H1 (cell line): ENCODE data around the gene CCDC121. TPM values are rescaled to one million over a fixed set of nuclear protein-coding genes. Genes with fewer than 3 reads are reported as not detected.

Experiments used
- CTCF ChIA-PET: fragments of 300-600 bp; sonication (Branson Sonifier 250); formaldehyde crosslinking; loops from one replicate; lab custom pipeline; 2021; ENCODE audit not compliant: partially characterized antibody; lab: Charles Lee
- POLR2A ChIA-PET: fragments of 300-600 bp; sonication (Branson Sonifier 250); formaldehyde crosslinking; loops from one replicate; lab custom pipeline; 2021; ENCODE audit warnings: inconsistent platforms; ENCODE audit not compliant: partially characterized antibody; lab: Charles Lee
- DNase-seq, 2 experiments: peaks; one replicate each; pipeline versions ENCODE4 v3.0.0 to v3.0.0-alpha.2; 2010 to 2022; ENCODE audit warnings: low spot score in 2 of 2, low read depth in 1 of 2, mixed read lengths in 1 of 2
- FAIRE-seq: peaks from 2 replicates; lab custom pipeline; 2011; peaks lifted over from hg19 to GRCh38; lab: Jason Lieb, UNC
- H2AFZ ChIP-seq: 2 replicates; pipeline ENCODE4 v1.8.1; 2012; ENCODE audit warnings: low read length, inconsistent platforms
- H2AK5ac ChIP-seq: 2 replicates; pipeline ENCODE4 v1.6.1; 2013; ENCODE audit warnings: low read depth, low read length
- H2BK120ac ChIP-seq: replicated peaks from 2 replicates; pipeline ENCODE3; 2013; ENCODE audit warnings: low read depth, low read length, inconsistent platforms
- H2BK12ac ChIP-seq: 2 replicates; pipeline ENCODE4 v1.6.1; 2013; ENCODE audit warnings: low read depth, low read length
- H2BK15ac ChIP-seq: 2 replicates; pipeline ENCODE4 v1.6.1; 2013; ENCODE audit warnings: low read length
- H2BK20ac ChIP-seq: 2 replicates; pipeline ENCODE4 v1.6.1; 2013; ENCODE audit warnings: low read length
- H2BK5ac ChIP-seq: 2 replicates; pipeline ENCODE4 v1.6.1; 2013; ENCODE audit warnings: low read depth, low read length
- H3K14ac ChIP-seq: 2 replicates; pipeline ENCODE4 v1.6.1; 2013; ENCODE audit warnings: inconsistent platforms; ENCODE audit not compliant: insufficient read length
- H3K18ac ChIP-seq: 2 replicates; pipeline ENCODE4 v1.6.1; 2013; ENCODE audit warnings: low read length; ENCODE audit errors: extremely low read depth
- H3K23ac ChIP-seq: 2 replicates; pipeline ENCODE4 v1.6.1; 2013; ENCODE audit warnings: inconsistent platforms; ENCODE audit not compliant: insufficient read length
- H3K23me2 ChIP-seq: 2 replicates; pipeline ENCODE4 v1.6.1; 2013; ENCODE audit warnings: low read depth, low read length
- H3K27ac ChIP-seq: 2 replicates; pipeline ENCODE4 v1.6.1; 2011; ENCODE audit warnings: low read depth, low read length, inconsistent platforms
- H3K27me3 ChIP-seq, 4 experiments: replicated peaks in 1 of 4; 1 replicate in 1 of 4; 2 replicates in 3 of 4; pipeline versions ENCODE4 v1.6.1 to v1.8.1; 2011 to 2013; ENCODE audit warnings: low read length in 3 of 4, mild to moderate bottlenecking in 3 of 4, inconsistent platforms in 2 of 4, mixed read lengths in 2 of 4, moderate library complexity in 1 of 4; ENCODE audit not compliant: control insufficient read depth in 3 of 4, insufficient read depth in 3 of 4; ENCODE audit errors: extremely low read depth in 1 of 4
- H3K36me3 ChIP-seq, 4 experiments: 2 replicates each; pipeline versions ENCODE4 v1.6.1 to v1.8.1; 2011 to 2013; ENCODE audit warnings: mild to moderate bottlenecking in 4 of 4, low read length in 3 of 4, moderate library complexity in 2 of 4, control low read depth in 1 of 4, inconsistent platforms in 1 of 4; ENCODE audit not compliant: insufficient read depth in 4 of 4, control insufficient read depth in 2 of 4
- H3K4ac ChIP-seq: replicated peaks from 2 replicates; pipeline ENCODE3; 2013; ENCODE audit warnings: low read length, low read depth, mixed read lengths, inconsistent platforms; ENCODE audit not compliant: insufficient read length
- H3K4me1 ChIP-seq, 4 experiments: replicated peaks in 1 of 4; 1 replicate in 1 of 4; 2 replicates in 3 of 4; pipeline versions ENCODE4 v1.6.1 to v1.8.1; 2011 to 2013; ENCODE audit warnings: low read length in 3 of 4, inconsistent platforms in 2 of 4, mixed read lengths in 1 of 4; ENCODE audit not compliant: insufficient read depth in 4 of 4, control insufficient read depth in 3 of 4
- H3K4me2 ChIP-seq, 2 experiments: 2 replicates each; pipeline versions ENCODE4 v1.6.1 to v1.8.1; 2011 to 2013; ENCODE audit warnings: low read depth in 2 of 2, low read length in 2 of 2, control low read depth in 1 of 2, inconsistent platforms in 1 of 2, mild to moderate bottlenecking in 1 of 2; ENCODE audit not compliant: insufficient read depth in 1 of 2
- H3K4me3 ChIP-seq, 4 experiments: fragments of 200-600, 300-600 bp in 1 of 4; sonication (generic), shearing (Covaris generic), sonication (Bioruptor Twin) in 1 of 4; 2 replicates each; pipeline versions ENCODE4 v1.5.1 to v1.8.1; 2011 to 2016; ENCODE audit warnings: low read length in 4 of 4, low read depth in 3 of 4, control low read depth in 2 of 4, inconsistent platforms in 2 of 4, mild to moderate bottlenecking in 2 of 4, mixed read lengths in 1 of 4, moderate library complexity in 1 of 4; ENCODE audit not compliant: insufficient read depth in 2 of 4; ENCODE audit errors: extremely low read depth in 1 of 4
- H3K56ac ChIP-seq: replicated peaks from 2 replicates; pipeline ENCODE3; 2013; ENCODE audit warnings: low read depth, mild to moderate bottlenecking, mixed read lengths, low read length, inconsistent platforms; ENCODE audit not compliant: insufficient read length
- H3K79me1 ChIP-seq: 2 replicates; pipeline ENCODE4 v1.6.1; 2013; ENCODE audit warnings: low read depth, low read length, control low read depth
- H3K79me2 ChIP-seq, 2 experiments: 2 replicates each; pipeline versions ENCODE4 v1.6.1 to v1.8.1; 2012 to 2013; ENCODE audit warnings: low read length in 2 of 2, mild to moderate bottlenecking in 2 of 2, inconsistent platforms in 1 of 2; ENCODE audit not compliant: insufficient read depth in 2 of 2, control insufficient read depth in 1 of 2
- H3K9ac ChIP-seq, 4 experiments: replicated peaks in 1 of 4; 1 replicate in 1 of 4; 2 replicates in 3 of 4; pipeline versions ENCODE4 v1.6.1 to v1.8.1; 2011 to 2013; ENCODE audit warnings: low read depth in 3 of 4, low read length in 3 of 4, control low read depth in 2 of 4, mild to moderate bottlenecking in 2 of 4, moderate library complexity in 2 of 4, inconsistent platforms in 1 of 4; ENCODE audit errors: extremely low read depth in 1 of 4
- H3K9me3 ChIP-seq, 2 experiments: 2 replicates each; pipeline versions ENCODE4 v1.6.1 to v1.8.1; 2012 to 2013; ENCODE audit warnings: mild to moderate bottlenecking in 2 of 2, moderate library complexity in 2 of 2, control low read depth in 1 of 2, inconsistent platforms in 1 of 2, low read depth in 1 of 2, low read length in 1 of 2, mixed read lengths in 1 of 2; ENCODE audit not compliant: insufficient read depth in 2 of 2
- H4K20me1 ChIP-seq, 2 experiments: replicated peaks in 1 of 2; 2 replicates each; pipeline versions ENCODE3 to v1.8.1; 2011 to 2013; ENCODE audit warnings: inconsistent platforms in 2 of 2, low read length in 2 of 2, mild to moderate bottlenecking in 1 of 2; ENCODE audit not compliant: insufficient read depth in 2 of 2, control insufficient read depth in 1 of 2
- H4K5ac ChIP-seq: 2 replicates; pipeline ENCODE4 v1.6.1; 2013; ENCODE audit warnings: low read length, low read depth, mixed read lengths, inconsistent platforms; ENCODE audit not compliant: insufficient read length
- H4K8ac ChIP-seq: 2 replicates; pipeline ENCODE4 v1.8.0; 2013; ENCODE audit warnings: mild to moderate bottlenecking, moderate library complexity, low read length, inconsistent platforms; ENCODE audit not compliant: insufficient read depth; ENCODE audit errors: extremely low read depth
- H4K91ac ChIP-seq: replicated peaks from 2 replicates; pipeline ENCODE3; 2013; ENCODE audit warnings: low read length, mixed read lengths, inconsistent platforms; ENCODE audit not compliant: insufficient read length
- CTCF ChIP-seq, 3 experiments: IDR thresholded peaks; 1 replicate in 2 of 3; 2 replicates in 1 of 3; pipeline versions ENCODE4 v1.5.1 to v1.6.1; 2011; ENCODE audit warnings: low read length in 3 of 3, mild to moderate bottlenecking in 3 of 3, inconsistent platforms in 2 of 3, low read depth in 1 of 3, moderate library complexity in 1 of 3; ENCODE audit not compliant: insufficient read depth in 1 of 3; ENCODE audit errors: control extremely low read depth in 1 of 3
- TAF7 ChIP-seq: optimal IDR thresholded peaks from 2 replicates; pipeline ENCODE3; 2011; ENCODE audit warnings: low read depth, mild to moderate bottlenecking, inconsistent platforms, low read length, moderate library complexity, borderline replicate concordance
- WGBS, 2 experiments: shearing (Covaris generic) in 1 of 2; methylation state at CpG; one replicate each; pipeline versions ENCODE4 v1.1.6 to v1.1.7; 2013 to 2015; ENCODE audit warnings: low lambda C conversion rate in 2 of 2, mixed read lengths in 2 of 2, inconsistent platforms in 1 of 2, low coverage in 1 of 2, missing lambda C conversion rate in 1 of 2; ENCODE audit not compliant: insufficient replicate concordance in 2 of 2, insufficient coverage in 1 of 2, insufficient read length in 1 of 2; ENCODE audit errors: extremely low coverage in 1 of 2, missing lambda C conversion rate in 1 of 2; 5-methylcytosine and 5-hydroxymethylcytosine counted together
- polyA plus RNA-seq, 7 experiments: library from polyadenylated mRNA; depleted of rRNA in 3 of 7; stranded (reverse) in 5 of 7; unstranded in 2 of 7; fragments of >200 nt in 5 of 7; fragments of 200-250 nt in 2 of 7; gene quantifications; 1 replicate in 5 of 7; 2 replicates in 1 of 7; 4 replicates in 1 of 7; pipeline versions ENCODE4 v1.2.1 to v1.2.3, GENCODE V29; 2011 to 2013; ENCODE audit warnings: missing spikeins in 2 of 7, mixed read lengths in 2 of 7
- total RNA-seq: library from RNA; stranded (reverse); fragmentation: NEBNext Ultra II Directional; extraction: Animal tissue kit (Norgen Biotek cat#: 25700); gene quantifications from 2 replicates; pipeline ENCODE4 v1.2.1, GENCODE V29; 2021

Gene CCDC121
- total and polyA plus RNA-seq, 2 of the 8 experiments (the other 6 are each of a cell fraction or from before 2014, with no cell fraction given) = 0.68 to 1.5 TPM

GRCh38 chr2:27664154-27664574 is 35.4 kb upstream of the CCDC121 start:
- no peak overlapping the region for H3K14ac ChIP-seq
- H3K36me3 ChIP-seq = peaks cover 3 to 40% (median 19%) of the 10 kb centered on the region in 4 experiments; a peak in 7 of 8 replicates
- H3K4me3 ChIP-seq = peak overlapping the region; percentile 50 to 100 (median 88)
- DNase-seq = no peak
- peak overlapping the region; percentile 99; the same call in 1 of the 2 replicates for H2BK5ac ChIP-seq
- no peak overlapping the region for H4K5ac ChIP-seq
- no peak overlapping the region for H2AK5ac ChIP-seq
- H3K79me1 ChIP-seq = no peaks in the 10 kb centered on the region
- no peaks in the 10 kb centered on the region for H4K20me1 ChIP-seq
- WGBS, 2 experiments = 16% methylated on average over 19 of the region's 28 CpGs; no CpG with 5 or more reads in 1 of the 2 experiments
- TF ChIP-seq CTCF (IDR thresholded peaks at IDR 0.05; ENCODE audit: control extremely low read depth in 1 of 3, insufficient read depth in 1 of 3, low read depth in 1 of 3, low read length in 3 of 3) (peak in 1 of 3 experiments; percentile 0; a peak in 1 of 4 replicates), TAF7 (no peak)
- peaks cover 0 to 24% of the 10 kb centered on the region in 2 experiments; a peak in 2 of 4 replicates for H3K79me2 ChIP-seq
- ChIA-PET POLR2A (interaction anchor here (0.7 to 2.1 kb wide), 8 partner anchors 8 to 1554 kb away, joined by 3 to 12 read pairs (median 5); partner anchors contain the start of genes CCDC121, FNDC4, GPN1 and PPM1G), CTCF (interaction anchor here (0.7 to 3.9 kb wide), 3 partner anchors 18 to 1045 kb away, joined by 3 to 34 read pairs (median 3); no protein-coding TSS in a partner anchor)
- H3K27ac ChIP-seq = peak overlapping the region; percentile 95; the same call in 1 of the 2 replicates
- peak overlapping the region; percentile 68 to 96 for H3K4me2 ChIP-seq
- no peak overlapping the region for H2BK120ac ChIP-seq
- no peaks in the 10 kb centered on the region for H3K27me3 ChIP-seq
- H3K23ac ChIP-seq = no peak overlapping the region
- peak overlapping the region; percentile 99 for H2AFZ ChIP-seq
- H3K9me3 ChIP-seq = no peaks in the 10 kb centered on the region
- no peak overlapping the region for H3K18ac ChIP-seq
- H3K9ac ChIP-seq = peak overlapping the region in 3 of 4 experiments; percentile 89 to 98 (median 93); a peak in 6 of 7 replicates
- no peak overlapping the region for H2BK12ac ChIP-seq
- H3K4ac ChIP-seq = no peak overlapping the region
- no peak overlapping the region for H4K91ac ChIP-seq
- H4K8ac ChIP-seq = peak overlapping the region; percentile 90
- no peak overlapping the region for H2BK20ac ChIP-seq
- no peak overlapping the region for H2BK15ac ChIP-seq
- peaks cover 0 to 1% (median 0%) of the 10 kb centered on the region in 4 experiments; a peak in 2 of 7 replicates for H3K4me1 ChIP-seq
- H3K56ac ChIP-seq = peak overlapping the region; percentile 14
- no peak for FAIRE-seq
- peaks cover 8% of the 10 kb centered on the region; the same call in 1 of the 2 replicates for H3K23me2 ChIP-seq
